HUES6 (cell line): ENCODE measurements around the gene GCSAM.

Experiments
- H3K27ac ChIP-seq: 2 replicates; pipeline ENCODE4 v1.7.0; 2013; ENCODE audit warnings: low read depth, mild to moderate bottlenecking, low read length, inconsistent platforms
- H3K27me3 ChIP-seq: 2 replicates; pipeline ENCODE4 v1.6.1; 2013; ENCODE audit warnings: low read length; ENCODE audit not compliant: control insufficient read depth, insufficient read depth
- H3K36me3 ChIP-seq: 2 replicates; pipeline ENCODE4 v1.6.1; 2013; ENCODE audit warnings: low read length; ENCODE audit not compliant: control insufficient read depth, insufficient read depth
- H3K4me1 ChIP-seq: 2 replicates; pipeline ENCODE4 v1.6.1; 2013; ENCODE audit warnings: low read length; ENCODE audit not compliant: control insufficient read depth, insufficient read depth
- H3K4me3 ChIP-seq: 2 replicates; pipeline ENCODE4 v1.5.1; 2013; ENCODE audit warnings: low read depth, low read length
- H3K9ac ChIP-seq: one replicate; pipeline ENCODE4 v1.6.1; 2013; ENCODE audit warnings: mild to moderate bottlenecking, low read length
- H3K9me3 ChIP-seq: 2 replicates; pipeline ENCODE4 v1.6.1; 2013; ENCODE audit warnings: low read depth, low read length; ENCODE audit not compliant: control insufficient read depth, insufficient read depth

GCSAM gene

DNA sequence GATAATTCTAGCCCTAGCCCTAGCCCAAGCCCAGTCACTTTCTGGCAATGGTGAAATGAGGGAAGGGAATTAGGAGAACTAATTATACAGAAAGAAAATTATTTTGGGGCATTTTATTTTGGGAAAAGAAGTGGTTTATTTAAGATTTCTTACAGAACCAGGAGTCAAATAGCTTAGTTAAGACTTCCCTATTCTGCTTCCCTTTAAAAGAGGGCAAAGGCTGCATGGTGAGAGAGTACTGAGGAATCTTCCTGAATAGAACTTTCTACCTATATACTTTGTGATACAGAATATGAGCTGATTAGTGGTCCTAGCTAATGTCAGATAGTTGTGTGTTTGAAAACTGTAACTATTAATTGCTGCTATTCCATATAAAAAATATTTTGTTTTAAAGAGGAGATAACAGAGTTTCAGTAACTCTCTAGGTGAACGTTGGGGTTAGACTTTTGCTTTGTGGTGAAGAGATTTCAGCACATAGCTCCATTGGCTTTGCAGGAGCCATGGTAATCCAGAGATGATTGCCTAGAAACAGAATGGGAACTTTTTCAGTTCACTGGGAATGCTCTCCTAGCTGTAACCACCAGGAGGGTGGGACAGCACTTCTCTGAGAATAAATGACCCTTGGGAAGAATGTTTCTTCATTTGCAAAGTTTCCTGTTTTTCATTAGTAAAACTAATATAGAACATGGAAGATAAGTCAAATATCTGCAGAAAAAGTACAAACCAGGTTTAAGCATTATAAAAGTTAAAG lies 5.3 kb upstream of the GCSAM start:
- H3K27ac ChIP-seq = no peak overlapping the region

DNA sequence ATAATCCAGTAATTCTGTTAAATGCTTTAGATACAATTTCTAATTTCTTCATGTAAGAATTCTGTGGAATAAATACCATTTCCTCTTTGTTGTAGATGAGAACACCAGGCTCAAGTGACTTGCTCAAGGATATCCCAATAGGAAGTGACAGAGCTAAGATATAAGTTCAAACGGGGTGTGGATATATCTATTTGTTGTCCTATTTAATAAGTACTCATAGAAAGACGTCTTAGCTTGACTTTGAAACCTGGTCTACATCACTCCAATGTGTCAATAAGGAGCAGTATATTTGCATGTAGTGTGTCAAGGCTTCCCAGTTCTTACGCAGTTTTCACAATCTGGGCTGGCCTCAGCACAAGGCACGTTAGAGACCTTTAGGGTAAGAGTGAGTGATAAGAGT lies 4.7 kb upstream of the GCSAM start:
- no peak overlapping the region for H3K27ac ChIP-seq
- H3K4me1 ChIP-seq = peaks cover 26% of the 10 kb centered on the region
- 0 out of 2 replicates have a peak, but pooled peaks cover 2% of the 10 kb centered on the region for H3K9me3 ChIP-seq
- no peak overlapping the region for H3K4me3 ChIP-seq
- H3K27me3 ChIP-seq = no peaks in the 10 kb centered on the region
- H3K9ac ChIP-seq = no peak overlapping the region
- no peaks in the 10 kb centered on the region for H3K36me3 ChIP-seq

More for the DNA sequence above, 5.3 kb upstream of the GCSAM start:
- Histone ChIP-seq H3K9me3 (0 out of 2 replicates have a peak, but pooled peaks cover 4% of the 10 kb centered on the region), H3K4me1 (peaks cover 26% of the 10 kb centered on the region), H3K4me3 (no peak overlapping the region), H3K27me3 (no peaks in the 10 kb centered on the region), H3K36me3 (no peaks in the 10 kb centered on the region), H3K9ac (no peak overlapping the region)

DNA sequence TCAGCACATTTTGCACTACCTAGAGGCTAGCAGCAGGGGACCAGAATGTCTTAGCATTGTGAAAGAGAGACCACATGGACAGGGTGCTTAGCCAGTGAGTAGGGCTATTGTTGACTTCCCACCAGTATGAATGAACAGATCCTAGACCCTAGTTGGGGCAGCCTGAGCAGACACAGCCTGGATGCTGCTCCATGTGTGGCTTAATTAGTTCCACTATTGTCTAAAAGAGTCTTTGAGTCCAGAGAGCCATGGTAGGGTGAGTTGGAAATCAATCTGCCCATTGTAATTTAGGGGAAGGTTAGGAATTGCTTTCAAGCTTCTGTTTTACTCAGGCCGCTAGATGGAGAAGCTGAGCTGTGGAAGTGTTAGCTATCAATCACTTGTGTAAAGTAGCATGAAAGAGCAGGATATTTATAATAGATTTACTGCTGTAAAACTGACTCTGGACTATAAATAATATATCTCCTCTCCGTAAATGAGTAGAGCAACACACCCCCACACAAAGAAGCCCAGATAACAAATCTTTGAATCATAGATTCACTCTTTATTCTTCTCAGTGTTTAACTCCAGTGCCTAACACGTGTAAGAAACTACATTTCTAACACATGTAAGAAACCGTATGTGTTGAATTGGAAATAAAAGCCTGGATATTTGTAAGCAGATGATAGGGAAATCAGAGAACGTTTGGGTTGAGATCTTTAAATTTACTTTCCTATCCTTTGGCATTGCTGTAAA lies 4.1 kb upstream of the GCSAM start:
- Histone ChIP-seq H3K9ac (no peak overlapping the region), H3K4me1 (peaks cover 26% of the 10 kb centered on the region), H3K27me3 (no peaks in the 10 kb centered on the region), H3K9me3 (no peaks in the 10 kb centered on the region), H3K27ac (no peak overlapping the region), H3K4me3 (no peak overlapping the region), H3K36me3 (no peaks in the 10 kb centered on the region)

DNA sequence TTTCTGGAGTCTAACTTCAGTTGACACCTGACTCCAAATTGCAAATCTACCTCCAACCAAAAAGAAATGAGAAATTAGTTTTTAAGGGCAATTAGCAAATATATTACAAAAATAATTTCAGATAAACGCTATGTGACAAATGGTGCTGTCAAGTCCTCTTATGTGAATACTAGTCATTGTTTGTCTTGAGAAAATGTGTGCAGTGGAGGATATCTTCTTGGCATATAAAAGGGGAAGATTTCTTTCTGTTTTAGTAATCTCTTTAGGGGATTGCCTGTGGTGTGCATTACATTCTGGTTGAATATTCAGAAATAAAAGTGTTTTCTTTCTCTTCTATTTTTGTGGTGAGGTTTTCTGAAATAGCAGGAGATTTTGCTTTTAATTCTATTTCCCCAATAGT lies 3.0 kb upstream of the GCSAM start:
- H3K9ac ChIP-seq = no peak overlapping the region
- no peak overlapping the region for H3K27ac ChIP-seq

DNA sequence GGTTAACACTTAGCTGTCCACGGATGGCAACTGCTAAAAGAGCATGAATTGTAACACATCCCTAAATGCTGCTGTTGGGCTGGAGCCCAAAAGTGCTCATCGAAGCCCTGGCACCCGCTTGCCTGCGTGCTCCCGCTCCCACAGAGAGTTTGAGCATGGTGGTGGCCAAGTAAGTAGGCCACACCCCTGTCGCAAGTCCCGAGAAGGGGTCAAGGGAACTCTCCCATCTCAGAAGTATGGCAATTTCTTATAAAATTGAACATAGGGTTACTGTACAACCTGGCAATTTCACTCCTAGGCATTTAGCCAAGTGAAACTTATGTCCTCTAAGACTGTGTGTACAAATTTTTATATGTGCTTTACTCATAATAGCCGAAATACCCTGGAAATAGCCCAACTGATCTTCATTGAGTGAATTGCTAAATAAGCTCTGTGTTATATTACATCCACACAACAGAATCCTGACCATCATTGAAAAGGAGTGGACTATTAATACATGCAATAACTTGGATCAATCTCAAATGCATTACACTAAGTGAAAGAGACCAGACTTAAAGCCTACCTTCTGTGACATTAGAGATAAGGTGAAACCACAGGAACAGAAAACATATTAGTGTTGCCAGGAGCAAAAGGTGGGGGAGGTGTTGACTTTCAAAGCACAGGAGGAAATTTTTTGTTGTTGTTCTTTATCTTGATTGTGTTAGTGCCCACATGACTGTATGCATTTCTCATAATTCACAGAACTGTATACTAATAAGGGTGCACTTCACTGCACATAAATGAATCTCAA lies 1.5 kb upstream of the GCSAM start:
- no peak overlapping the region for H3K4me3 ChIP-seq
- no peaks in the 10 kb centered on the region for H3K9me3 ChIP-seq
- peaks cover 33% of the 10 kb centered on the region for H3K4me1 ChIP-seq
- H3K36me3 ChIP-seq = peaks cover 2% of the 10 kb centered on the region; the same call in 1 of the 2 replicates
- no peak overlapping the region for H3K27ac ChIP-seq
- H3K9ac ChIP-seq = no peak overlapping the region
- no peaks in the 10 kb centered on the region for H3K27me3 ChIP-seq

More for the DNA sequence above, 3.0 kb upstream of the GCSAM start:
- no peaks in the 10 kb centered on the region for H3K9me3 ChIP-seq
- no peaks in the 10 kb centered on the region for H3K27me3 ChIP-seq
- H3K4me1 ChIP-seq = peaks cover 26% of the 10 kb centered on the region
- H3K4me3 ChIP-seq = no peak overlapping the region
- no peaks in the 10 kb centered on the region for H3K36me3 ChIP-seq

DNA sequence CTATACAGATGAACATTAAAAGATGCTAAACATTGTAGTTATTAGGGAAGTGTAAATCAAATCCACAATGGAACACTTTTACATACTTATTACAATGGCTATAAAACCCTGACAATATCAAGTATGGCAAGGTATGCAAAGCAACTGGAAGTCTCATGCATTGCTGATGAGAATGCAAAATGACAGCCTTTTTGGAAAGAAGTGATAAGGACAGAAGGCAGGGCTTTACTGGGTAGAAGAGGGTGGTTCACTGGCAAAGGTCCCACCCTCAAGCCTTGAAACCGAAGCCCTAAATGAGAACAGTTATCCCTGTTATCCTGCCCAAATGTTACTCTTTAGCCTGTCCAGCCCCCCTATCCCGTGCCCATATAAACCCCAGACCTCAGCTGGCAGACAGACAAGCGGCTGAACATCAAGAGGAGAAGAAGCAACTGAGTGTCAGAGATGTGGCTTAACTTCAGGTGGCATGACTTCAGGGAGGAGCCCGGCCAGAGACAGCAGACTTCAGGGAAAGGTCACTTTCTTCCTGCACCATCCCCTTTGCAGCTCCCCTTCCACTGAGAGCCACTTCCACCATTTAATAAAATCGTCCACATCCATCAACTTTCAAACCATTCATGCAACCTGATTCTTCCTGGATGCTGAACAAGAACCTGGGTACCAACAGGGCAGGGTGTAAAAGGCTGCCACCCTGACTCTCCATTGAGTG lies 732 bp upstream of the GCSAM start:
- H3K9ac ChIP-seq = no peak overlapping the region
- H3K4me1 ChIP-seq = peaks cover 41% of the 10 kb centered on the region

DNA sequence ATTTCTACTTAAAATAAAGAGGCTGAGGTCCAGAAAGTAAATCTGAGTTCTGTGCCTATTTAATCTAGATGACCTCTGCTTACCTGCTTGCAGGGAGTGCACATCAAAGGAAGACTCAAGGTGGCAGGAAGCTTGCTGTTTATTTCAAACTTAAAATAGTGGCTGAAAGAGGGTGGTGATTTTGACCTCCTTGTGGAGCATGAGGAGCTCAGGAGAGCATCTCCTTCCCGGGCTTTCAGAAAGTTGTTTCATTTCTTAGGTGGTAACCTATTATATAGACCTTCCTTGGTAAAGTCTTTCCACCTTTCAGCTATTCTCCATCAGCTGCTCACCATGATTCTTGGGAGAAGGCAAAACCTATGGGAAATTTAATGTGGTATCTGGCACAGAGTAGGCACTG lies 494 bp downstream of the GCSAM start:
- Histone ChIP-seq H3K36me3 (peaks cover 2% of the 10 kb centered on the region; the same call in 1 of the 2 replicates), H3K27ac (no peak overlapping the region), H3K4me3 (no peak overlapping the region), H3K4me1 (peaks cover 42% of the 10 kb centered on the region), H3K27me3 (no peaks in the 10 kb centered on the region), H3K9me3 (no peaks in the 10 kb centered on the region), H3K9ac (no peak overlapping the region)

More for the DNA sequence above, 732 bp upstream of the GCSAM start:
- H3K27me3 ChIP-seq = no peaks in the 10 kb centered on the region
- no peak overlapping the region for H3K27ac ChIP-seq
- no peak overlapping the region for H3K4me3 ChIP-seq
- no peaks in the 10 kb centered on the region for H3K9me3 ChIP-seq
- peaks cover 2% of the 10 kb centered on the region; the same call in 1 of the 2 replicates for H3K36me3 ChIP-seq

DNA sequence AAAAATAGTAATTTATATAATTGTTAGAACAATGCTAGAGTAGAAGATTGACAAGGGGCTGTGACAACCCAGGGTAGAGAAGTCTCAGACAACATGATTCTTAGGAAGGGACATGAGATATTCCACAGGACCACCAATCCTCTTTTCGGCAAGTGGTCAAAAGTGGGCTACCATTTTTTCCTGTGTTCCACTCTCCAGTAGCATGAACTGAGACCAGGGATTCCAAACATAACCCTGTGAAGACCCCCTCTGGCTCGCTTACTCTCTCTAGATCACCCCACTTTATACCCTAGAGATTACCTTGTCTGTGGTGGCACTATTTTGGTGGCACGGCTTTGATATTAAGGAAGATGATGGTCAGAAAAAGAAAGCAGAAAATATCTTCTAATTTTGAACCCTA lies 960 bp downstream of the GCSAM start:
- H3K36me3 ChIP-seq = peaks cover 2% of the 10 kb centered on the region; the same call in 1 of the 2 replicates
- no peak overlapping the region for H3K27ac ChIP-seq
- H3K9ac ChIP-seq = no peak overlapping the region
- H3K9me3 ChIP-seq = no peaks in the 10 kb centered on the region
- no peaks in the 10 kb centered on the region for H3K27me3 ChIP-seq
- peaks cover 42% of the 10 kb centered on the region for H3K4me1 ChIP-seq
- no peak overlapping the region for H3K4me3 ChIP-seq

DNA sequence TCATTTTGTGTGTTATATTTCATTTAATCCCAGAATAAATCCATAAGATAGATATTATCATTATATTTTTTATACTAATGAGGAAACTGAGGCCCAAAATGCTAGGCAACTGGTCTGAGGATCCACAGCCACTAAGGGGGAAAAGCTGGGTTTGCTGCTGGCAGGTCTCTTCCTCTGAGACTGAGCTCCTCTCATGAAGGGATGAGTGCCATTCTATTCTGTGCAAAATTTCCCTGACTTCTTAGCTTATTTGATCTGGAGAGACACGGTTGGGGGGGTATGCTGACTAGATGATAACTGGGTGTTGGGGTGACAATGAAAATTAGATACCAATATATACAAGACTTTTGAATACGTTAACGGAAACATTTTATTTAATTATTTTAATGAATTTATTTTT lies 1.9 kb downstream of the GCSAM start:
- Histone ChIP-seq H3K4me1 (peaks cover 44% of the 10 kb centered on the region), H3K36me3 (peaks cover 2% of the 10 kb centered on the region; the same call in 1 of the 2 replicates), H3K9me3 (no peaks in the 10 kb centered on the region), H3K27me3 (no peaks in the 10 kb centered on the region), H3K4me3 (no peak overlapping the region), H3K9ac (no peak overlapping the region), H3K27ac (no peak overlapping the region)

DNA sequence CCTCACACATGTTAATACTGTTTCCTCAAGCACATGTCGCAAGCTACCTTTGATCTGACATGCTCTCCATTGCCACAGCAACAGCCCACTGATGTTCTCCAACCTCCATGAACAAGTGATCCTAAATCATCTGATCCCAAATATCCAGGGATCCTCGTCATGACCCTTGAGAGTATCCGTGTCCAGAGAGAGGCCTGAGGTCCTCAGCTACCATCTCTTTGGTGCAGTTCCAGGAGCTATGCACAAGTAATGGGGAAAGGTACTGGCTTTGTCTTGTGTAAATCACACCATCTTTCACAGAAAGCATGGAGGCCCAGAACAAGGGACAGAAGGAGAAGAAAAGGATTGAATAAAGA lies 2.4 kb downstream of the GCSAM start:
- Histone ChIP-seq H3K27me3 (no peaks in the 10 kb centered on the region), H3K27ac (no peak overlapping the region), H3K4me1 (peaks cover 46% of the 10 kb centered on the region), H3K9ac (no peak overlapping the region), H3K4me3 (no peak overlapping the region), H3K36me3 (peaks cover 2% of the 10 kb centered on the region; the same call in 1 of the 2 replicates), H3K9me3 (no peaks in the 10 kb centered on the region)
